ENCODE data around the gene ZFP36. TPM values are rescaled to one million over a fixed set of nuclear protein-coding genes. Genes with fewer than 3 reads are reported as not detected.

The ZFP36 gene
- total and polyA plus RNA-seq, 2 donors (not counting 1 experiment from before 2014, with no cell fraction given): 5.6 to 11.4 TPM

- peaks cover 6% of the 10 kb centered on the region for H4K20me1 ChIP-seq (ENCODE audit: control insufficient read depth, extremely low read depth, insufficient read depth, low read length)
- H3K4me2 ChIP-seq (ENCODE audit: extremely low read depth, insufficient read depth, low read length): peak overlapping the region; percentile 79
- DNase-seq (ENCODE audit: low read depth in 2 of 2): peak; percentile 97 to 100
- peaks cover 12% of the 10 kb centered on the region for H3K36me3 ChIP-seq (ENCODE audit: control insufficient read depth, insufficient read depth, low read length)
- peak overlapping the region; percentile 86 for H3K9ac ChIP-seq (ENCODE audit: insufficient read depth, low read length)
- H3K4me1 ChIP-seq (ENCODE audit: control insufficient read depth, extremely low read depth, insufficient read depth, low read length): peaks cover 29% of the 10 kb centered on the region
- no peaks in the 10 kb centered on the region for H3K27me3 ChIP-seq (ENCODE audit: control insufficient read depth, insufficient read depth, low read length)
- H2AFZ ChIP-seq (ENCODE audit: low read length): no peak overlapping the region
- no peaks in the 10 kb centered on the region for H3K9me3 ChIP-seq (ENCODE audit: control insufficient read depth, insufficient read depth, low read depth, low read length)
- peaks cover 29% of the 10 kb centered on the region for H3K79me2 ChIP-seq (ENCODE audit: control insufficient read depth, insufficient read depth, low read length)
- TF ChIP-seq EZH2 (IDR thresholded peaks at IDR 0.05; ENCODE audit: low read length, missing control alignments) (no peak), CTCF (conservative IDR thresholded peaks at IDR 0.05 in 1 of 2, IDR thresholded peaks at IDR 0.05 in 1 of 2; ENCODE audit: low read depth in 1 of 2, low read length in 2 of 2) (no peak)
- H3K27ac ChIP-seq (ENCODE audit: insufficient read depth, low read length): peak overlapping the region; percentile 96
- peak overlapping the region; percentile 30 to 58 (median 44) for H3K4me3 ChIP-seq (replicated peaks in 1 of 4; ENCODE audit: control extremely low read depth in 1 of 4, insufficient read depth in 1 of 4, low read depth in 3 of 4, low read length in 4 of 4)
Measured at GRCh38 chr19:39403331-39404312, 3.0 kb upstream of the ZFP36 start.

GRCh38 chr19:39405261-39405957 lies 1.2 kb upstream of the ZFP36 start:
- Histone ChIP-seq H3K4me1 (ENCODE audit: control insufficient read depth, extremely low read depth, insufficient read depth, low read length) (peaks cover 28% of the 10 kb centered on the region), H3K9ac (ENCODE audit: insufficient read depth, low read length) (no peak overlapping the region), H3K79me2 (ENCODE audit: control insufficient read depth, insufficient read depth, low read length) (peaks cover 38% of the 10 kb centered on the region), H4K20me1 (ENCODE audit: control insufficient read depth, extremely low read depth, insufficient read depth, low read length) (peaks cover 6% of the 10 kb centered on the region), H3K36me3 (ENCODE audit: control insufficient read depth, insufficient read depth, low read length) (peaks cover 12% of the 10 kb centered on the region), H3K27me3 (ENCODE audit: control insufficient read depth, insufficient read depth, low read length) (no peaks in the 10 kb centered on the region), H3K4me2 (ENCODE audit: extremely low read depth, insufficient read depth, low read length) (no peak overlapping the region), H2AFZ (ENCODE audit: low read length) (no peak overlapping the region), H3K27ac (ENCODE audit: insufficient read depth, low read length) (peak overlapping the region; percentile 95), H3K4me3 (replicated peaks in 1 of 4; ENCODE audit: control extremely low read depth in 1 of 4, insufficient read depth in 1 of 4, low read depth in 3 of 4, low read length in 4 of 4) (peak overlapping the region in 1 of 4 experiments; percentile 98), H3K9me3 (ENCODE audit: control insufficient read depth, insufficient read depth, low read depth, low read length) (no peaks in the 10 kb centered on the region)
- DNase-seq (ENCODE audit: low read depth in 2 of 2): no peak
- TF ChIP-seq CTCF (conservative IDR thresholded peaks at IDR 0.05 in 1 of 2, IDR thresholded peaks at IDR 0.05 in 1 of 2; ENCODE audit: low read depth in 1 of 2, low read length in 2 of 2): no peak
- no peak for TF ChIP-seq EZH2 (IDR thresholded peaks at IDR 0.05; ENCODE audit: low read length, missing control alignments)

All from fibroblast of lung (primary cell).